Measurements from ENCODE around the gene PTPN4. TPM values are rescaled to one million over a fixed set of nuclear protein-coding genes. Genes with fewer than 3 reads are reported as not detected.

The PTPN4 gene
- total and polyA plus RNA-seq, 2 of the 8 experiments (the other 6 are each of a cell fraction or from before 2014, with no cell fraction given), result 28.5 to 105 TPM

DNA sequence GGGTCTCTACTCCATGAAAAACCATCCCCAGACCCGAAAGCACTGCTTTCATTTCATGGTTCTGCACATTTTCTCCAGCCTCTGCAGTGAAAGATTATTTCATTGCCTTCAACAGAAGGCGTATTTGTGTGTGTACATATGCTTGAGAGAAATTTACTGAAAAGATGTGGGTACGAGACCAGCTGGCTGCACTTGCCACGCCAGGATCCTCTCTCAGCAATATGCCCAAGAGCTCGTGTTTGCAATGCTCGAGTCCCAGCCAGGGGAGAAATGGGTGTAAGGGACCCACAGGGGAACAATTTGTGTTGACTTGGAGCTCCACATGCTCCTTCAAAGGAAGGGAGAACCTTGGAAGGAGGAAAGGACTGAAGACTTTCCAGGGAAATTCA lies 43.4 kb upstream of the PTPN4 start (continued):
- TF ChIP-seq SP4 (IDR thresholded peaks at IDR 0.05; ENCODE audit: low read length) (no peak), MAFK (IDR thresholded peaks at IDR 0.05; ENCODE audit: low read depth, low read length) (no peak), SP1 (IDR thresholded peaks at IDR 0.05; ENCODE audit: low read depth, low read length) (no peak)

Data from H1 (cell line).